Measurements from ENCODE around the gene CDK4.

CDK4 gene

DNA sequence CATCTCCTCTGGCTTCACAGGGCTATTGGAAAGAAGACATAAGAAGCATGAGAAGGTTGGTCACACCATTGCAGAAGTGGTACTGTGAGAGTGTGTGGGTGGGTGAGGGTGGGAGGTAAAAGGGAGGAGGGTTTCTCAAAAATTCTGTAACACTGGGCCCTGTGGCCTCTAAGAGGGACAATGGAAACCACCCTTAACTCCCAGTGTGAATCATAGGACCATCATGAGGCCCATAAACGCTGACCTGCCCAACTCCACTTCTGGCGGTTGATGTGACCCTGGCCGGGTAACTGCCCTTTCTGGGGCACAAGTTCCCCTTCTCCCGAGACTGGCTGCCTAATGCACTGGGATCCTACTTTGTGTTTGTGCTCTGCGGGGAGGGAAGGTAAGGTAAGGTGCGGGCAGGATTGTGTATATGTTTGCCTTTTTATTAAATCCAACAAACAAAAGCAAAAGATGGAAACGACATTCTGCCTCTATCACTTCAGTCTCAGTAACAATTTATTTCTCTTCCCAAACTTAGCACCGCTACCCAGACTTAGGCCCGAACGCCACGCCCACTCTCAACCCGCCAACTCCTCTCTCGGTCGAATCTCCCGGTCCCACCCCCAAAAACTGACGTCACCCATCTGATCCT lies 19.2 kb upstream of the CDK4 start:
- DNase-seq = no peak

DNA sequence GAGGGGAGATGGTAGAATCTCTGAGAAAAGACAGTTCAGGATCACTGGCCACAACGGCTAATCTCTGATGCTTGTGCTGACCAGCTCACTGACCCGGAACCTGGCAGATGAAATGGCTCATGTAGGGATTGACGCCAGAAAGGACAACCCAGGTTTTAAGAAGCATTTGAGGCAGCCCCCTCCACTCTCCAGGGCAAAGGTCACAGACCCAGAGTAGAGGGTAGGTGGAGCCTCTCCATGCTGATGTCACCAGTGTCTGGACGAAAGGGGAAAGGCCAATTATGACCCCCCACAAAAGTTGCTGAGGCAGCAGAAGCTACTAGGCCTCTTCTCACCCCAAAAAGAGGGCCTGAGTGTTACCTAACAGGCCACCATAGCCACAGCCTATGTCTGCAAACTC lies 18.6 kb upstream of the CDK4 start:
- DNase-seq = no peak

DNA sequence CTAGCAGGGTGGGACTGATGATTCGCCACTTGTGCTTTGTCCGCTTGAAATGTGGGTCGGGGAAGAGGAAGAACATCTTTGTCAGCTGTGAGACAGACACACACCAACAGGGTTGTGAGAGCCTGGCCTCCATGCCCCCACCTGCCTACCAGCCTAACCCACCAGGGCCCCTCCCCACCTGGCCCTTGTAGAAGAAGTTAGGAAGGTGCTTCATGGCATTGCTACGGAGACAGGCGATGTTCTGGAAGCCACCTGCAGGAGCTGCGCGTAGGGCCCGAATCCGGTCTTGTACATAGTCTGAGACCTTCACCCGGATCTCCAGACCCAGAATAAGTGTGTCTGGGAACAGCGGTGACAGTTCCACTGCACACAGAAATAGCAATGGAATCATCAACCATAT lies 17.5 kb upstream of the CDK4 start:
- DNase-seq = no peak

DNA sequence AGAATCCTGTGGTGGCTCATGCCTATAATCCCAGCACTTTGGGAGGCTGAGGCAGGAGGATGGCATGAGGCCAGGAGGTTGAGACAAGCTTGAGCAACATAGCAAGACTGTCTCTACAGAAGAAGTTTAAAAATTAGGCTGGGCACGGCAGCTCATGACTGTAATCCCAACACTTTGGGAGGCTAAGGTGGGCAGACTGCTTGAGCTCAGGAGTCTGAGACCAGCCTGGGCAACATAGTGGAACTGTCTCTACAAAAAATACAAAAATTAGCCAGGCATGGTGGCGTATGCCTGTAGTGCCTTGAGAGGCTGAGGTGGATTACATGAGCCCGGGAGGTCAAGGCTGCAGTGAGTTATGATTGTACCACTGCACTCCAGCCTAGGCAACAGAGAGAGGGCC lies 15.8 kb upstream of the CDK4 start:
- no peak for DNase-seq

DNA sequence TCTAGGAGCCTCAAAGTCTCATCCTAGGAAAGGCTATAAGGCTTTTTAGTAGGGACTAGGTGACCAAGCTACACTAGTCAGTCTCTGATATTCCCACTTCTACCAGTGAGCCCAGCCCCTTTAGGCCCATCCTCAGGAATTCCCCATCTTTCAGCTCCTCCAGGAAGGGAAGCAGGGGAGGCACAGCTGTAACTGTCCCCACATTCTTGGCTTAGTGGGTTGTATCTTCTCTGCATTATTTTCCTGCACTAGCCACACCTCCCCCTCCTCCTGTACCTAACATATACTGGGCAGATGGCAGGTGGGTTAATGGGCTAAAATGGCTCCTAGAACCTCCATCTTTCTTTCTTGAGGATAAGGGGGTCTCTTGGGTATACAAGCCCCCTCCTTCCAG lies 15.2 kb upstream of the CDK4 start:
- DNase-seq = no peak

DNA sequence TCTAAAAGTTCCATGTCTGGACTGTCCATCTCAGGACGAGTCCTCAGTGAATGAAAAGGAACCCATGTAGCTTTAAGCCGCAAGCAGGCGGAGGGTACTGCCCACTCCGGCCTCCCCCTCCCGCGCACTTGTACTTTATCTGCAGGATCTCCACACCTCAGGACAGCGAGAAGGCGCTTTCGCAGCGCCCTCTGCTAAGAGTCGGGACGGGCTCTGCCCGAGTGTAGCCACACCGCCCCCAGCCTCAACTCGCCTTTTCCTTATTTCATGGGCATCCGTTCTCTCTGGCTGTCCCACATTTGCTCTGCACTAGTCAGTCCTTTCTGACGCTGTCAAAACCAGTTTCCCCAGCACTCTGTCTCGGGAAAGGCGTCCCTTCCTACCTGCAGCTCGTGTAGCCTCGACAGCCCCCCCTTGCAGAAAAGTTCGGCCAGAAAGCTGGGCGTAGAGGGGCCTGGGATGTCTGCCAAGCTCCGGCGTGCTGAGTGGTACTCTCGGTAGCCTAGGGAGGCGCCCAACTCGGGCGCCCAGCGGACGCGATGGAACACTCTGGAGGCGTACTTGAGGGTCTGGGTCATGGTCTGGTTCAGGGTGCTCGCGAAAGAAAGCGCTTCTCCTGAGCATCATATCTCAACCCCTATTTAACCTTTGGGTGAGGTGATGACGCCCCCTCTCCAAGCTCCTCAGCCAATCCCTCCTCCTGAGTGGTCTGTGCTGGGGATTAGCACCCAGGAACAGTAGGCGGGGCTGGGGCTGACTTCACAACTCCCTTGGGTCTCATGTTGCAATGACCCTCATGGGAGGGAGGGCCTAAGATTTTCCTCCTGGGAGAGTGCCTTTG lies 14.6 kb upstream of the CDK4 start, which contains the start of gene CYP27B1:
TSS of gene CYP27B1 (minus strand) at position 615 of the 841 bp plus-strand sequence. CDS start at position 578, 37 bp downstream.
- peak; percentile 17 for DNase-seq

DNA sequence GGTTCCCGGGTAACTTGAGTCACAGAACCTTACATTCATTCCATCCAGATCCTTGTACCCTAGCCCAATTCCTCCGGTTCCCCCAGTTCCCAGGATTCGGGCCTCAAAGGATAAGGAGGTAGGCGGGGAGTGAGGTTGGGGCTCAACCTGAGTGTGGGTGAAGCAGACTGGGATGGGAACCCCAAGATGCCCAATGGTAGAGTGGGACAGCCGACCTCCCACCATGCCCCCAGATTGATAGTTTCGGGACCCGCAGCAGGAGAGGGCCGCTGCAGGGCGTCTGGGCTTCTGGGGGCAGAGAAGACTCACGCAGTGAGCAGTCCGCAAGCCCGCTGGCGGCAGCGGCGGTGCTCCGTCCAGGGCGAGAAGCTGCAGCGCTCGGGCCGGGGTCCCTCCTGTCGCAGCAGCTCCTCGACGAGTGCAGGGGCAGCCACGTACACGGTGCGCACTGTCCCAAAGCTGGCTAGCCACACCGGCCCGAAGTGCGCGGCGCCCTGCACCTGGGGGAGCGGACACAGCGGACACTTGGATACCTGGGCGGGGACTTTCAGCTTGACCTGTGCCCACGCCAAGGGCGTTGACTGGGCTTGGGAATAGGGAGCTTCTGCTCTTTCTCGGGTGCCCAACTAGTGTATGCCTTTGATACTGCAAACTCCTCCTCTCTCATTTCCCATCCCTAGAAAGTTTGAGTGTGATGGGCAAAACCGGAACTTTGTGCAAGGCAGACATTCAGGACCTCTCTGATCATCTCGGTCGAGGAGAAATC lies 13.8 kb upstream of the CDK4 start:
- no peak for DNase-seq

DNA sequence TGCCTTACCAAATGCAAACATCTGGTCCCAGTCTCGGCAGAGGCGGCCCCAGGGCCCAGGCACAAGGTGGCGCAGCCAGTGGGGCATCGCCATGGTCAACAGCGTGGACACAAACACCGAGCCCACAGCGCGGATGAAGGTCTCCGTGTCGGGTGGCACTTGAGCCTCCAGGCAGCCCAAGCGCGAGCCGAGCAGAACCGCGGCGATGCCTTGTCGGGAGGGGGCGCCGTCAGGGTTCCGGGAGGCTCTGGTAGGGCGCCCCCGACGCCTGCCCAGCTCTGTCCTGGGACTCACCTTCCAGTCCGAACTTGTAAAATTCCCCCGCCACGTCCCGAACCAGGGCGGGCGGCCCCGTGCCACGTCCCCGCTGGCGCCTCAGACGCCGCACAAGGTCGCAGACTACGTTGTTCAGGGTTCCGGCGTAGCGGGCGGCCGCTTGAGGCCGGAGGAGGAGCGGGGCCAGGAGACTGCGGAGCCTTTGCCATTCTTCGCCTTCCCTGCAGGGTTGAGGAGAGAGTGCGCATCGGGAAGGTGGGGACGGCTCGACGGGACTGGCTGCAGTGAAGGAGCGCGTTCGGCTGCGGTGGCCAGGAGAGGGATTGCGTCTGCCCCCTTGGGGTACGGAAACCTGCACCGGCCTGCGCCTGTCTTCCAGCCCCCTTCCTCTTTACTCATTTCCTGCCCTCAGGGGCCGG lies 13.0 kb upstream of the CDK4 start:
- DNase-seq = no peak

DNA sequence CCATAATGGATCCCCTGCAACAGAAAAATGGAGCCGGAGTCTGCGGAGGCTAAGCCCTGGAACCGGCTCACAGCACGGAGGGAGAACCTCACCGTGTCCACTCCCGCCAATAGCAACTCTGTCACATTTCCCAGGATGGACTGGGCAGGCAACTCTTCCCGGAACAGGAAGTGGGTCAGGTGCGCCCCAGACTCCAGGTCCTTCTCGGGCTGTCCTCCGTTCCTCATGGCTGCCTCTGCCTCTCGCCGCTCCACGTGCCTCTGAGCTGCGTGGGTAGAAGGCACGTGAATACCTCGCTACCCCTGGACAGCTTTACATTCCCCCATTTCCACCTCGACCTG lies 12.5 kb upstream of the CDK4 start:
- DNase-seq = no peak

DNA sequence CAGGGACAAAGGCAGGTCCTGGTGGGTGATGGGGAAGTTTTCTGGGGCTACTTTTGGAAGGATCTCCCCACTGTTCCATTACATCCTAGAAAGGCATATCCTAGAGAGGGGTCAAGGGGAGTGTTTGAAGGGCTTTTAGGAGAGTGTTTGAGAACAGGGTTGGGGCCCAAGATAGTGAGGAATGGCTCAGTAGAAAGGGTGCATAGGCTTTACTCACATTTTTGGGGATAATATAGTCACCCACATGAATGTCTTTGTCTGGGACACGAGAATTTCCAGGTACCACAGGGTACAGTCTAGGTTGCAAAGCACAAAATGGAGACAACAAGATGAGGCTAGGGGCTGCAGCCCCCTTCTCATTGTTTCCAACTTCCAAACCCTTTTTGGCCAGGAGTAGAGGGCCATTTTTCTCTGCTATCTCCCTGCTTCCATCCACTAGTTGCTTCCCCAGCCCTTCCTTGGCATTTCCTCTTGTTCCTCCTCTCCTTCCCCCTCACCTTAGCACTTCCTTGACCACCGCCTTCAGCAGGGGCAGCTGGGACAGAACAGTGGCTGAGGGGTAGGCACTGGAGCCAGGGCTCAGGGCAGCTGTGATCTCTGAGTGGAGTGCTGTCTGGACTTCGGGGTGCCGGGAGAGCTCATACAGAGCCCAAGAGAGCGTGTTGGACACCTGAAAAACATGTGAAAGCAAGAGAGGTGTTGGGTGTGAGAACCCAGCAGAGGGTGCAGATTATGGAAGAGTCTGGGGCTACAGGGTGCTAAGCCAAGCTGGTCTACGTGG lies 12.0 kb upstream of the CDK4 start:
- no peak for DNase-seq

DNA sequence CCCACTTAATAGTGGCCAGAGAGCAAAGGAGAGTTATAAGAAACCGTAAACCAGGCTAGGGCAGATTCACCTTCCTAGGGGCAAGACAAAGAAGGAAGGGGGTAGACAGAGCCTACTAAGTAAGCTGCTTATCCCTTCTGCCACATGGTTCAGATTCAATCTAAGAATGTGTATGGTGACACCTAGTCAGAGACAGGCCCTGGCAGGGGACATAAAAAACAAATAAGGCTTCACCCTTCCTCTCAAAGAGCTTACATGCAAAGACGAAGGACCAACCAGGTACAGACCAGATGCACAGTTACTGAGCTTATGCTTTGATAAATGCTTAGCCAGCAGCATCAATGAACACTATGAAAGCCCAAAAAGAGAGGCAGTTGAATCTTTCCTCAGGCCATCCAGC lies 10.4 kb upstream of the CDK4 start:
- DNase-seq = no peak

DNA sequence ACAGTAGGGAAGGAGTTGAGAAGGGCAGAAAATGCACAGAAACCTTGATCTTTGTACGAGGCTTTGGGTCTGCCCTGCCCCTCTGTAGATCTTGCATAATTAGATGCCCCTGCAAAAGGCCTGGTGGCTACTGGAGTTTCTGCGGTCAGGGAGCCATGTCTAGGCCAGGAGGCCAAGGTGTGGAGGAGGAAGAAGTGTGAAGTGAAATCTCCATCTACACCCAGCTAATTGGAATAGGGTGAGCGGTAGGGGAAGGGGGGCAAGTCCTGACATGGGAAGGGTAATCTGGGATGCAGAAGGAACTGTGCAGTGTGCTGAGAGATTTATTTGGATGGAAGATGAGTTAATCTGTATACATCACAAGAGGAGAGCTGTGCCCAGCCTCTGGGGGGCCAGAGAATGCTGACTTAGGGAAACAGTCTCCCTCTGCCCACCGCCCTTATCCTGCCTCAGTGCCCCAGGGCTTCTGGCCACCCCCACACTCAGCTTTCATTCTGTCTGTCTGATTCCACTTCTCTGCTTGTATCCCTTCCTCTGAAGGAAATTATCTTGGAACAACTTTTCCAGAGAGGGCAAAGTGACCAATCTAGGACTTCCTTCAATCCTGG lies 9.4 kb upstream of the CDK4 start:
- DNase-seq = no peak

DNA sequence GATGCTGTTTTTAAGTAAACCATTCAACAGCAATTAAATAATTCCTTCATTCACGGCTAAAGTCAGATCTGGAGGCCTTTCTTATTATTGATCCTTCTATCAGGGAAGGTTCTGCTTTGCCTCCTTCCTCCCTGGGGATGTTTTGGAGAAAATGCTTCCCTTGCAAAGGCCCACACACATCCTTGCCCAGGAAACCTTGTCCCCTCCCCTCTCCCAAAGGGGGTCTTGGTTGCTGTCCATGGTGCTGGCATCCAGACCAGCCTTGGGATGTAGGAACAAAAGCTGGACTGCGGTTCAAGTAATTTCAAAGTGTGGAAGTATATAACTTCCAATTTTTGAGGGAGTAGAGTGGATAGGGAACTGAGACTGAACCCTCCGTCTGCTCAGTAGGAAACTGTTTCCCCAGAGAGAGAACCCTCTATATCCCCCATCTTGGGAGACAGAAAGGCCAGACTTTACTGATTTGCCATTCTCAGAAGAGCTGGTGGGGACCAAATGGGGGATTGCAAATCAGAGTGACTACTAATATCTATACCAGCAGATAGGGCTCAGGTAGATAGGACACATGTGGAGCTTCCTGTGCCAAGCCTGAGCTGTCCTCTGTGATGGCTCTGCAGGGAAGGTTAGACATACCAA lies 8.4 kb upstream of the CDK4 start:
- no peak for DNase-seq

DNA sequence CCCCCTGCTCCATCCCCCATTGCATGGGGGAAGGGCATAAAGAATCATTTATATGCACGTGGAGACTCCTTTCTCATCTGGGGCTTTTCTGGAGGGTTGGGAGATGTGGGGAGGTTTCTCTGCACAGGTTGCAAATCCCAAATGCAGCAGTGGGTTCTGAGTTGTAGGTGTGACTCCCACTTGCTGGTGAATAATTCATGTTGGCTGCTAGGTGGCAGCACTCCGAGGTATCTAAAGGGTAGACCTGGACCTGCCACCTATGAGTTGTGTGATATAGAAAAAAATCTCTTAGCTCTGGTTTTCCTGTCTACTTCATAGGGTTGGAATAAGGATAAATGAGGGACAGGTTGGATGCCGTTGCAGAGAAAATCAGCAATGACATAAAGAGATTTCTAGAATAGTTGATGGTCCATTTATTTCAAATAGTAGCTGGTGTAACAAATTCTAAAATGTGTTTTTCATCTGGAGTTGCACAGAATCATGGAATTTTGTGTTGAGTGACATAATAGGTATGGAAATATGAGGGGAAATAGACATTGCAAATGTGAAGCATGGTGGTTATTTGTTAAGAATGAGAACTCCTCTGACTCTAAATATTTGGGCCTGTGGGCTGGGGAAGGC lies 7.4 kb upstream of the CDK4 start:
- DNase-seq = no peak

DNA sequence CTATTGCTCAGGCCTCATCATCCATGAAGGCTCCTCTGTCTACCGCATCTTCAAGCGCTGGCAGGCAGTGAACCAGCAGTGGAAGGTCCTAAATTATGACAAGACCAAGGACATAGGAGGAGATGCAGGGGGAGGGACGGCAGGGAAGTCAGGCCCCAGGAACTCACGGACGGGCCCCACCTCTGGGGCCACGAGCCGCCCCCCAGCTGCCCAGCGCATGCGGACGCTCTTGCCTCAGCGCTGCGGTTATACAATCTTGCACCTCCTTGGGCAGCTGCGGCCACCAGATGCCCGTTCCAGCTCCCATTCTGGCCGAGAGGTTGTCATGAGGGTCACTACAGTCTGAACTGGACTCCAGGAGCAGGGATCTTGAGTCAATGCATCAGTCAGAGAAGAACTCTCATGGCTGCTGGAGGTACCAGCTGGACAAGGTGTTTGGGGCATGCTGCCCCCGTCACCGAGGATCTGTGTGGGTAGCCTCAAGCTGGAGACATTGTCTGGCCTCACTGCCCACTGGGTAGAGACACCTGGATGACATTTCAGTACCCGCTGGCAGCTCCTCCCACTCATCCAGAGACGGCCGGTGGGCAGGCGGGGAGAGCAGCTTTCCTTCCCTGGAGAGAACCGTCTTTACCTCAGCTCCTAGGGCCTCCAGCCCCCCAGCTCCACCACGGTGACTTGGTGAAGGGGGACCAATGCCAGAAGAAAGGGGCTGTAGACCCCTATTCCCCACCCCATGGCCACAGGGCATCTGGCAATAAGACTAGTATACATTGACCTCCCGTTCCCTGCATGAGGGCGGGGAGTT lies 6.6 kb upstream of the CDK4 start:
- no peak for DNase-seq

DNA sequence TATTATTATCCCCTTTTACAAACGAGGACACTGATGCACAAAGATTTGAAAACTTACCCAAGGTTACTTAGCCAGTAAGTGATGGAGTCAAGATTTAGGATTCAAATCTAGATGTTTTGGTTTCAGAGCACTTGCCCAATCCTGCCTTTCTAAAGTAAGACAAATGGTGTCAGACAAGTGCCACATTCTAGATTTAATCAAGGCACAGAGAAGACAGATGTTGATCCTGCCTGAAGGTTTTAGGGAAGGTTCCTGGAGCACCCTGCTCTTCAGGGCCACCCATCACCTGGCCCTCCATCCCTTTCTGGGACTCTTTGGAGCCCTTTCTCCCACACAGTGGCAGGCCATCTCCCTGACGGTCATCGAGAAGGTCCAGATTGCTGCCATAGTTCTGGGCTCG lies 5.7 kb upstream of the CDK4 start:
- no peak for DNase-seq

DNA sequence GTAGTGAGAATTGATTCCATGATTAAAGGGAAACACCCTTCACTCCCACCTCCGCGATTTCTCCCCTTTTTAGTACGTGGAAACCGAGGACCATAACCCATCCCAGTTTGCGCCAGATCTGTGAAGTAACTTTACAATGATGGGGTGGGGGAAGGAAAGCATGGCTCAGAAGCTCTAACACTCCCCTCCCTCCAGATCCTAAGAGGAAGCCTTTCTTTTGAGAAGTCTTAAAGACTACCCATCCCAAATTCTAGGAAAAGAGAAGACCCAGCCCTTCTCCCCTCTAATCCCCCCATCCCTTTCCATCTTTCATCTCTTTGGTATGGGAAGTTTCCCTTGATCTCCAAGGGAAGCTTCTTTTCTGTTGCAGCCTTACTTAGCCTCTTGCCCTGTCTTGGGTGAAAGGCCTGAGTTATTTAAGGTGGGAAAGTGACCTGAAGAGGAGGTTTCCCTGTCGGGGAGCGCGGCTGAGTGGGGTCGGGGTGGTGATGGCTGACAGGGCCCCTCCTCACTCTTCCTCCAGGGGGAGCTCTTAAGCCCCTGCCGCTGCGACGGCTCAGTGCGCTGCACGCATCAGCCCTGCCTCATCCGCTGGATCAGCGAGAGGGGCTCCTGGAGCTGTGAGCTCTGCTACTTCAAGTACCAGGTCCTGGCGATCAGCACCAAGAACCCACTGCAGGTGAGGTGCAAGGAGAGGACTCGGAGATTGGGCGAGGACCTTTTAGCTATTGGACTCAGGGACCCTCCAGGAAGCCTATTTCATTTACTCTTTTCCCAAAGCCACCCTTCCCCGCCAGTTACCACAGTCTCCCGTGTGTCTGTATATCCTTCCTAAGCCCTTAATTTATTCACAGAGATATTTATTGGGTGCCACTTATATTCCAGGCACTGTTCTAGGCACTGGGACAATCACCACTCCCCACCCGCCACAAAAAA lies 4.6 kb upstream of the CDK4 start:
- DNase-seq = no peak

DNA sequence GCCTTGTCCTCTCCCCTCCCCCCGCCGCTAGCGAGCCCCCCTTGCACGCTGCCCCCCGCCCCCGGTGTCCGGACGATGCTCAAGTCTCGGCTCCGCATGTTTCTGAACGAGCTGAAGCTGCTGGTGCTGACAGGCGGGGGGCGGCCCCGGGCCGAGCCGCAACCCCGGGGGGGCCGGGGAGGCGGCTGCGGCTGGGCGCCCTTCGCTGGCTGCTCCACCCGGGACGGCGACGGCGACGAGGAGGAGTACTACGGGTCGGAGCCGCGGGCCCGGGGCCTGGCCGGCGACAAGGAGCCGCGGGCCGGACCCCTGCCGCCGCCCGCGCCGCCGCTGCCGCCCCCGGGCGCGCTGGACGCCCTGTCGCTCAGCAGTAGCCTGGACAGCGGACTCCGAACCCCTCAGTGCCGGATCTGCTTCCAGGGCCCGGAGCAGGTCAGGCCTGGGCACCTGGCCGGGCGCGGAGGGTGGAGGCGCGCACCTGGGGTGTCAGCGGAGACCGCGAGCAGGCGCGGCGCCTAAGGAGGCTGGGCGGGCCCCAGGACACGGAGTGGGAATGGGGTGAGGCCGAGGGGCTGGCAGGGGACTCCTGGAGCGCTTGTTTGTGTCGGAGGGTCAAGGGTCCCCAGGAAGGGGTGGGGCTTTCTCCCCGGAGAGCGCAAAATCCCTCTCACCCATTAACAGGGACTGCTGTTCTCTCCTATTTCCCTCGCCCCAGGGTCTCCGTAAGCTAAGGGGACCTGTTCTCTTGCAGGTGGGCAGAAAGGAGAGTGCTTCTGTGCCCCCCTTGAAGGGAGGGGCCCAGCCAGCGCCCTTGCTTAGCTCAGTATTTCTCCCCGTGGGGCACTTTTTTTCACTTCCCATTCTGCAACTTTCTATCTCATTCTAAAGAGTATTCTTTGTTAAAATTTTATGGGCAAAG lies 3.6 kb upstream of the CDK4 start:
- no peak for DNase-seq
